Heart left ventricle (tissue), 13 donors: ENCODE measurements around the gene WDR93.

Source experiments
- POLR2A ChIP-seq, 2 donors: fragments of 450-650 bp; IDR thresholded peaks; one replicate each; pipeline ENCODE4 v1.6.1; 2017; ENCODE audit warnings: antibody characterized with exemption in 2 of 2, mild to moderate bottlenecking in 2 of 2, moderate library complexity in 2 of 2
- TF ChIP-seq, protein P1 (sequence below), 12 donors: fragments of 200-600 bp; sonication (generic) in 4 of 12; IDR thresholded peaks; one replicate each; pipeline versions ENCODE4 v1.5.0 to v1.8.0; 2018 to 2022; ENCODE audit warnings: antibody characterized with exemption in 12 of 12, mild to moderate bottlenecking in 5 of 12
- donor health status: ischemic (EF 13 %, LVEDD 7.1; RV severe dilation, severe dysfunction).
- donor health status: DM: no; HTN: yes; CAD: no.
- donor health status: DM: no; HTN: no; CAD: no.
- donor health status: ischemic (EF 25% LVEDD 6.9; RV normal size, moderate dysfunction).
- donor health status: ischemic (EF 25% LVEDD 5.7; RV mildly dilated, moderate dysfunction).
- donor health status: ischemic (EF 35%, LVEDD 5.7; RV mildly dilated, moderate dysfunction).
- donor health status: nonischemic (EF 11% LVEDD 7.7; RV severe dilation, severe dysfunction).
- donor health status: DM: yes; HTN: yes; CAD: no.
- donor health status: PGD.
- donor health status: ischemic (EF 29% LVEDD 5.4; RV normal size, mild dysfunction).
- donor health status: nonischemic (EF 23%, LVEDD 6.1; RV moderate dilation, normal function).

DNA sequence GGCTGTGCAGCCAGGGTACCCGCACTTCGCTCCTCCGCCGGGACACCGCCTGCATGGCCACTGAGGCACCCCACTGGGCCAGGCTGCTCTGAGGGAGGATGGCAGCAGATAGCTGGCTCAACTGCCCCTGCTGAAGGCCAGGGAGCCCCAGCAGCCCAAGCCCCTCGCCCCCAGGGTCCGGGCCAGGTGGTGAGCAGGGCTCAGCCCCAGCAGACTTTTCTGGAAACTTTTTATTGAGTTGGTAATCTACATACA is 23.0 kb upstream of the WDR93 start:
- TF ChIP-seq, protein P1, sequence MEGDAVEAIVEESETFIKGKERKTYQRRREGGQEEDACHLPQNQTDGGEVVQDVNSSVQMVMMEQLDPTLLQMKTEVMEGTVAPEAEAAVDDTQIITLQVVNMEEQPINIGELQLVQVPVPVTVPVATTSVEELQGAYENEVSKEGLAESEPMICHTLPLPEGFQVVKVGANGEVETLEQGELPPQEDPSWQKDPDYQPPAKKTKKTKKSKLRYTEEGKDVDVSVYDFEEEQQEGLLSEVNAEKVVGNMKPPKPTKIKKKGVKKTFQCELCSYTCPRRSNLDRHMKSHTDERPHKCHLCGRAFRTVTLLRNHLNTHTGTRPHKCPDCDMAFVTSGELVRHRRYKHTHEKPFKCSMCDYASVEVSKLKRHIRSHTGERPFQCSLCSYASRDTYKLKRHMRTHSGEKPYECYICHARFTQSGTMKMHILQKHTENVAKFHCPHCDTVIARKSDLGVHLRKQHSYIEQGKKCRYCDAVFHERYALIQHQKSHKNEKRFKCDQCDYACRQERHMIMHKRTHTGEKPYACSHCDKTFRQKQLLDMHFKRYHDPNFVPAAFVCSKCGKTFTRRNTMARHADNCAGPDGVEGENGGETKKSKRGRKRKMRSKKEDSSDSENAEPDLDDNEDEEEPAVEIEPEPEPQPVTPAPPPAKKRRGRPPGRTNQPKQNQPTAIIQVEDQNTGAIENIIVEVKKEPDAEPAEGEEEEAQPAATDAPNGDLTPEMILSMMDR (IDR thresholded peaks at IDR 0.05), result no peak
- TF ChIP-seq POLR2A (IDR thresholded peaks at IDR 0.05), result no peak
